ENCODE data around the gene CLTA. TPM values are rescaled to one million over a fixed set of nuclear protein-coding genes. Genes with fewer than 3 reads are reported as not detected.

The CLTA gene
- total RNA-seq, 2 experiments from 2014 or later = 181 TPM

DNA sequence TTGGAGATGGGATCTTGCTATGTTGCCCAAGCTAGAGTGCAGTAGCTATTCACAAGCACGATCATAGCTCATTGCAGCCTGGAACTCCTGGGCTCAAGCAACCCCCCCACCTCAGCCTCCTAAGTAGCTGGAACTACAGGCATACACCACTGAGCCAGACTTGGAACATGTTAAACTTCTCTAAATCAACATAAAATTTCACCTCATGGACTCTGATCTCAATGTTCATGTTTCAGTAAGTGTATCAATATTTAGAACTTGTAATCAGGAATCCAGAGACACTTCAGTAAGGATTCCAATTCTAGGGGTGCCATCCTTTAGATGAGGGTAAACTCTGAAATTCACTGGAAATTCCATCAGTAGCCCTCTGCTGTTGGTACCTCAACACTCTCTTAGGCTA lies 60.7 kb downstream of the CLTA start:
- POLR2A ChIA-PET = interaction anchor here (0.6 kb wide), 1 partner anchor 10 kb away, joined by 3 read pairs; no protein-coding TSS in a partner anchor
- CTCF ChIA-PET = interaction anchor here (0.7 kb wide), 1 partner anchor 16 kb away, joined by 4 read pairs; no protein-coding TSS in a partner anchor

DNA sequence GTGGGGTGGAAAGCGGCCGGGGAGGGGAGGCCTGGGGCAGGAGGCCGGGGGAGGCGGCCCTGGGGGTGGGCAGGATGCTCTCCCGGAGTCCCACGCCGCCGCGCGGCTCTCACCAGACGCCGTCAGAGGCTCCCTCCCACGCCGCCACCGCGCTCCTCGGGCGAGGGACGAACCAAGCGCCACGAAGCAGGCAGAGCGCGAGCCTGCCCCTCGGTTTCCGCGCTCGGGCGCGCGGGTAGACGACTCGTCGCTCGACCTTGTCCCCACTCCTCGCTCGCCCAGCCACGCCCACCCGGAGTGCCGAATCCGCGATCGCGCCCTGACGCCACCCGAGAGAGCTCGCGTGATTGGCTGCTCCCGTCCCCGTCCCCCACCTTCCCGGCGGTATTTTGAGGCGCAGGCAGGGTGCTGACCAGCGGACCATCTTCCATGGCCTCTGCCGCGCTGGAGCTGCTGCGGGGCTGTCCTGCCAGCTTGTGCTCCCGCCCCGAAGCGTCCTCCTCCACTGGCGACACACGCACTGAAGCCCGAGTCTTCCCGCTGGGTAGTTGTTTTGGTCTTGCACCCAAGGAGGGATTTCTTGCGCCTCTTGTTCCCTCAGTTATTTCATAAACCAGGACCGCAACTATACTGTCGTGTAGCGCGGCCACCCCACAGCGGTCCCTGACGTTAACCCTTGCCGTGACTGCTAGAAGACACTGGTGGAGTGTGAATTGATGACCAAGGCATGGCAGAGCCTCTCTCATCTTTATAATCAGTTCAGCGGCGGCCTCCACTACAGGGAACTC lies 67.7 kb downstream of the CLTA start, which contains the start of gene GNE:
TSS of gene GNE (minus strand) at position 241 of the 788 bp plus-strand sequence. CDS start 9,093 bp downstream, outside the sequence.
- POLR2A ChIA-PET = interaction anchor here (0.6 to 1.1 kb wide), 4 partner anchors 68 to 283 kb away, joined by 3 to 5 read pairs (median 4); partner anchors contain the start of genes CLTA and GLIPR2
- CTCF ChIA-PET = interaction anchor here (0.7 to 2.5 kb wide), 2 partner anchors 66 to 68 kb away, joined by 3 to 9 read pairs; partner anchors contain the start of gene CLTA

DNA sequence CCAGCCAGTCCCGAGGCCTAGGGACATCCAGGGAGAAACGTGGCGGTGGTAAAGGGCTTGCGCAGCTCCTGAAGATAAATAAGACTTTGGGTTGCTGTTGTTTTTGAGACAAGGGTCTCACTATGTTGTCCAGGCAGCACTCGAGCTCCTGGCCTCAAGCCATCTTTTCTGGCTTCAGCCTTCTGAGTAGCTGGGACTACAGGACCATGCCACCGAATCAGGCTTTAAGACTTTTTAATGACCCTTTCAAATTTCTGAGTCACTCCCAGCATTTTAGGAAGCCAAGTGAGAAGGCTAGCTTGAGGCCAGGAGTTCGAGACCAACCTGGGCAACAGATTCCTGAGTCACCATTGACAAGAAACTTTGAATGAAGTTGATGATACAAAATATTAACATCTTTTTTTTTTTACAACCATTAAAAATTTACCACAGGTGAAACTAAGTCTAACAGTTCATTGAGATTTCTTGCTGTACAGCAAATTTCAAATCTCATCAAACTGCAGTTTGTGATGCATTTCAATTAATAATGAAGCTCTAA lies 68.3 kb downstream of the CLTA start:
- POLR2A ChIA-PET = interaction anchor here (0.5 to 1.1 kb wide), 5 partner anchors 15 to 282 kb away, joined by 3 to 5 read pairs (median 4); partner anchors contain the start of genes CLTA and GLIPR2
- CTCF ChIA-PET = interaction anchor here (2.5 kb wide), 1 partner anchor 69 kb away, joined by 9 read pairs; the partner anchor contains the start of gene CLTA

Other genes starting within 250 kb of the CLTA start
- gene OR2S2, start 232.8 kb upstream of the CLTA start, total RNA-seq = not detected
- gene RECK, start 154.0 kb upstream of the CLTA start, total RNA-seq = 1 to 10 TPM; 4.2 to 4.4 TPM
- gene GLIPR2, start 54.2 kb upstream of the CLTA start, total RNA-seq = 10 to 100 TPM; 13.4 to 14.2 TPM
- not detected for gene CCIN, start 21.5 kb upstream of the CLTA start, total RNA-seq
- 10 to 100 TPM; 14.4 to 15.5 TPM for gene GNE, start 67.5 kb downstream of the CLTA start, total RNA-seq
- 10 to 100 TPM; 38.0 to 40.4 TPM for gene RNF38, start 209.3 kb downstream of the CLTA start, total RNA-seq

Data from activated CD8-positive, alpha-beta memory T cell treated with anti-CD3 and anti-CD28 coated beads for 36 hours (primary cell).